Thymus (tissue), 11 donors: ENCODE results near the gene SCP2. TPM values are rescaled to one million over a fixed set of nuclear protein-coding genes. Genes with fewer than 3 reads are reported as not detected.

ENCODE experiments used
- DNase-seq, 9 donors: peaks; one replicate each; pipeline ENCODE4 v3.0.0-alpha.2; 2013; ENCODE audit warnings: low spot score in 9 of 9, low read depth in 6 of 9, missing footprints in 1 of 9
- H3K27ac ChIP-seq, 2 donors: one replicate each; pipeline ENCODE4 v1.5.1; 2013; ENCODE audit warnings: control low read depth in 1 of 2, low read depth in 1 of 2, low read length in 1 of 2, mild to moderate bottlenecking in 1 of 2, moderate library complexity in 1 of 2
- H3K27me3 ChIP-seq, 2 donors: one replicate each; pipeline ENCODE4 v1.5.1; 2013; ENCODE audit warnings: low read length in 1 of 2; ENCODE audit not compliant: control insufficient read depth in 2 of 2, insufficient read depth in 1 of 2
- H3K36me3 ChIP-seq, 2 donors: one replicate each; pipeline ENCODE4 v1.5.1; 2013; ENCODE audit warnings: low read length in 1 of 2, mild to moderate bottlenecking in 1 of 2, moderate library complexity in 1 of 2; ENCODE audit not compliant: control insufficient read depth in 2 of 2, insufficient read depth in 2 of 2
- H3K4me1 ChIP-seq, 2 donors: one replicate each; pipeline ENCODE4 v1.5.1; 2013; ENCODE audit warnings: low read length in 2 of 2; ENCODE audit not compliant: control insufficient read depth in 2 of 2, insufficient read depth in 2 of 2
- H3K4me3 ChIP-seq, 2 donors: one replicate each; pipeline ENCODE4 v1.5.1; 2013; ENCODE audit warnings: low read length in 2 of 2, control low read depth in 1 of 2, mild to moderate bottlenecking in 1 of 2
- H3K9me3 ChIP-seq, 2 donors: one replicate each; pipeline ENCODE4 v1.5.1; 2013; ENCODE audit warnings: low read length in 1 of 2, mild to moderate bottlenecking in 1 of 2; ENCODE audit not compliant: control insufficient read depth in 2 of 2, insufficient read depth in 1 of 2
- WGBS: extraction: QIAGEN DNeasy Blood & Tissue Kit; methylation state at CpG from one replicate; pipeline ENCODE4 v1.1.7; 2013; 5-methylcytosine and 5-hydroxymethylcytosine counted together
- polyA plus RNA-seq: library from polyadenylated mRNA; stranded (reverse); fragments of 200-250 nt; gene quantifications from one replicate; pipeline ENCODE4 v1.2.3, GENCODE V29; 2013
- total RNA-seq: library from RNA; stranded (reverse); fragments of 120-200 nt; gene quantifications from one replicate; pipeline ENCODE4 v1.2.4, GENCODE V29; 2013
- donor health status: healthy.

Gene SCP2
- total and polyA plus RNA-seq, 2 donors = 141 to 179 TPM

- Histone ChIP-seq H3K9me3 (no peaks in the 10 kb centered on the region), H3K27me3 (peaks cover 0 to under 1% of the 10 kb centered on the region in 2 donors), H3K36me3 (no peaks in the 10 kb centered on the region), H3K4me1 (no peaks in the 10 kb centered on the region), H3K4me3 (no peak overlapping the region), H3K27ac (no peak overlapping the region)
- WGBS = 96% methylated on average over 31 of the region's 31 CpGs
- DNase-seq = no peak
Observed at GRCh38 chr1:53069663-53070327, 142.7 kb downstream of the SCP2 start.

DNA sequence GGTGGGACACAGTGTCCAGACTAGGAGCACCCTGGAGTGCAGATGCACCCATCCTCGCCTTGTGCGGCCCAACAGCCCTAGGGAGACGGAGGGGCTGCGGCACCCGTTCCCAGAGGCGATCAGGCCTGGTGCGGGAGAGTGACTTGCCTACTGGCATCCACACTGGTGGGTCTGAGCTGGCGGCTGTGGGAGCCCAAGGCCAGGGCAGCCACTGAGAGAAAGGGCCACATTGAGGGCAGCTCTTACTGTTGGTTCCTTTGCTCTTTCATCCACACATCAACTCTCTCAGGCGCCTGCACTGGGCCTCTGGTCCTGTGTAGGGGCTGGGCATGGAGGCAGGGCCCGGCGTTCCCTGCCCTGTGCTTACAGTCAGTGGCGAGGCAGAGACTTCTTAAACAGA is 143.5 kb downstream of the SCP2 start:
- no peak overlapping the region for H3K27ac ChIP-seq
- H3K4me3 ChIP-seq = no peak overlapping the region
- no peak for DNase-seq
- 98% methylated on average over 12 of the region's 12 CpGs for WGBS
- H3K4me1 ChIP-seq = no peaks in the 10 kb centered on the region
- H3K27me3 ChIP-seq = no peaks in the 10 kb centered on the region
- H3K9me3 ChIP-seq = no peaks in the 10 kb centered on the region
- no peaks in the 10 kb centered on the region for H3K36me3 ChIP-seq

DNA sequence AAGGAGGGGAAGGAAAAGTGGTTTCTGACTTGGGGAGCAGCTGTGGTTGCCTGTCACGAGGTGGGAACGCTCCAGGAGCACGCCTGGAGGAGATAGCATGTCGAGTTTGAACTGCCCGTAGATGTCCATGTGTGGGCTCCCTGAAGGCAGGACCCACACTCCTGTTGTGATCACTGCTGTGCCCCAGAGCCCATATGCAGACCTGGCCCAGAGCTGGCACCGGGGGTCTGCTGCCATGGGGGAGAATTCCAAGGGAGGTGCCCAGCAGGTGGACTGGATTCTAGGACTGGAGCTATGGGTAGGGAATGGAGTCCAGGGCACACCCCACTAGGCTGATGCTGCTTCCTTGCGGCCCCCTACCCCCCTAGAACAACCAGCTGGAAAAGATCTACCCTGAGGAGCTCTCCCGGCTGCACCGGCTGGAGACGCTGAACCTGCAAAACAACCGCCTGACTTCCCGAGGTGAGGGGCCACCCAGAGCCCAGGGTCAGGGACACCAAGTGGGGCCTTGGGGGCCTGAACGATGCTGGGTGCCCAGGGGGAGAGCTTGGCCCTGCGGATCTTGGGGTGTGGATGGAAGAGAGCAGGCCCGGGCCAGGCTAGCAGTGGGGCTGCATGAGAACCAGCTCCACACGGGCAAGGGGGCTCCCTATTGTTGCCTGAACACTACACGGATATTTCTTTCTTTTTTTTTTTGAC is 144.2 kb downstream of the SCP2 start:
- H3K9me3 ChIP-seq = no peaks in the 10 kb centered on the region
- no peak for DNase-seq
- WGBS = 94% methylated on average over 17 of the region's 17 CpGs
- no peaks in the 10 kb centered on the region for H3K4me1 ChIP-seq
- H3K27ac ChIP-seq = no peak overlapping the region
- H3K4me3 ChIP-seq = no peak overlapping the region
- no peaks in the 10 kb centered on the region for H3K36me3 ChIP-seq
- no peaks in the 10 kb centered on the region for H3K27me3 ChIP-seq

DNA sequence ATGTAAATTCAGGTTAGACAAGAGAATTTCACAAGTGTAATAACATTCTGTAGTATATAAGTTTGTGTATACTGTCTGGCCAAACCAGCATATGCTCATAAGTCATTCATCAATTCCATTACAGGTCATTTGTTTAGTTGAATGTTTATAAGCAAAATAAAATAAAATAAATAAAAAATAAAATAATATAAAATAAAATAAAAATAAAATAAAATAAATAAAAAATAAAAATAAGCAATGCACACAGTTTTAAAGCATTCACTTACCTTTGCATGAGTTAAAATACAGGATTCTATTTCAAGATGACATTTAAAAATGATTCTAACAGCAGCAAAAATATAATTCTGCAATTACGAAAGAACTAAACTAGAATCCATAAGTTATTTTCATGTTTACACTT is 144.8 kb downstream of the SCP2 start:
- DNase-seq = no peak
- Histone ChIP-seq H3K4me3 (no peak overlapping the region), H3K9me3 (no peaks in the 10 kb centered on the region), H3K27ac (no peak overlapping the region), H3K36me3 (no peaks in the 10 kb centered on the region), H3K4me1 (no peaks in the 10 kb centered on the region), H3K27me3 (no peaks in the 10 kb centered on the region)
- 99% methylated on average over 1 of the region's 1 CpG for WGBS

DNA sequence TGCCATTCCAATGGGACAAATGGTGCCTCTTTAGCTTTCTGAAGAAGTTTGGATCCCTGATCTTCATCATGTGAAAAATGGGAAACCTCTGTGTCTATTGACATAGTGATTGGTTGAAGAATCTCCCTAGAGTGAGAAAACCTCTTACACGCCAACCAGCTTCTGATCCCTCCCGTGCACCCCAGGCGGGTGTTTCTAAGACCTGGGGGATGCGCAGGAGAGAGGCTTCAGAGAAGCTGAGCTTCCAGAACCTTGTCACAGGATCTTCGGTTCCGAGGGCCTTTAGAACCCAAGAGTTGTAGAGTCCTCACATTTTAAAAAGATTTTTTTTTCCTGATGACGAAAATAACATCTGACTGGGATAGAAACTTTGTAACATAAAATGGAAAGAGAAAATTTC is 146.2 kb downstream of the SCP2 start:
- Histone ChIP-seq H3K36me3 (no peaks in the 10 kb centered on the region), H3K27ac (no peak overlapping the region), H3K4me1 (no peaks in the 10 kb centered on the region), H3K9me3 (no peaks in the 10 kb centered on the region), H3K4me3 (no peak overlapping the region), H3K27me3 (no peaks in the 10 kb centered on the region)
- WGBS = 96% methylated on average over 7 of the region's 7 CpGs
- DNase-seq = no peak

DNA sequence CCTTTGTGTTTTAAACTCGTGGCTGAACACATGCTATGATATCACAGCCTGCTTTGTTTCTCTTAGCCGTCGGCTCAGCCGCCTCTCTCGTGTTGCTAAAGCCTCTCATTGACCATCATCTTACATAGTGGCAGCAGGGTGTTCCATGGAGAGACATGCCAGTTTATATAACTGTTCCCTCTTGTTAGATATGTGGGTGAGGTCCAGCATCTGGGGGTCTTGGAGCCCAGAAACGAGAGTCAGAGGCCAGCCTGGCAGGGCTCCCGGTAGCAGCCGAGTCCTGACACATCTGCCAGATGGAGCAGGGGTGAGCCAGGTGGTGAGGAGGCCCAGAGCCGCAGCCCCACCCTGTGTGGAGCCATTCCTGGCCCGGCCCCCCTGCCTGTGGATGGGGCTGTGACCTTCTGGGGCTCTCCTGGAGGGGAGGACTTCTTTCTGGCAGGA is 146.8 kb downstream of the SCP2 start:
- WGBS = 95% methylated on average over 10 of the region's 10 CpGs
- no peaks in the 10 kb centered on the region for H3K36me3 ChIP-seq
- H3K4me3 ChIP-seq = no peak overlapping the region
- no peaks in the 10 kb centered on the region for H3K4me1 ChIP-seq
- H3K27ac ChIP-seq = no peak overlapping the region
- DNase-seq = no peak
- H3K9me3 ChIP-seq = no peaks in the 10 kb centered on the region
- no peaks in the 10 kb centered on the region for H3K27me3 ChIP-seq

- 96% methylated on average over 8 of the region's 8 CpGs for WGBS
- H3K27ac ChIP-seq = no peak overlapping the region
- H3K27me3 ChIP-seq = no peaks in the 10 kb centered on the region
- H3K4me1 ChIP-seq = no peaks in the 10 kb centered on the region
- H3K9me3 ChIP-seq = no peaks in the 10 kb centered on the region
- DNase-seq = no peak
- H3K4me3 ChIP-seq = no peak overlapping the region
- H3K36me3 ChIP-seq = no peaks in the 10 kb centered on the region
Observed at GRCh38 chr1:53074313-53075154, 147.5 kb downstream of the SCP2 start.

GRCh38 chr1:53075206-53075605 is 148.1 kb downstream of the SCP2 start:
- H3K36me3 ChIP-seq = no peaks in the 10 kb centered on the region
- no peaks in the 10 kb centered on the region for H3K4me1 ChIP-seq
- 98% methylated on average over 4 of the region's 4 CpGs for WGBS
- no peak for DNase-seq
- no peaks in the 10 kb centered on the region for H3K9me3 ChIP-seq
- no peak overlapping the region for H3K4me3 ChIP-seq
- no peaks in the 10 kb centered on the region for H3K27me3 ChIP-seq
- H3K27ac ChIP-seq = no peak overlapping the region

DNA sequence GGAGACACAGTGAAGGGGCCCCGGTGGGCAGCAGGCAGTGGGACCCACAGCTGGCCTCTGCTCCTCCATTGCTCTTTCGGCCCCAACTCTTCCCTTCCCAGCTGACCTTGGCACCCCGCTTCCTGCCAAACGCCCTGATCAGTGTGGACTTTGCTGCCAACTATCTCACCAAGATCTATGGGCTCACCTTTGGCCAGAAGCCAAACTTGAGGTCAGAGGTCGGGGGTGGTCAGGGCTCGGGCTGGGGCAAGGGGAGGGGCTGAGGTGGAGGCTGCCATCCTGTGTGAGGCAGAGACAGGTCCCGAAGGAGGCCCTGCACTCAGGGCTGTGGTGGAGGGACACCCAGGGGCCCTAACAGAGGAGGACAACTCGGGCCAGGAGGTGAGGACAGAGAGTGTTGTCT is 148.7 kb downstream of the SCP2 start:
- Histone ChIP-seq H3K36me3 (no peaks in the 10 kb centered on the region), H3K27ac (no peak overlapping the region), H3K4me3 (no peak overlapping the region), H3K4me1 (no peaks in the 10 kb centered on the region), H3K27me3 (no peaks in the 10 kb centered on the region), H3K9me3 (no peaks in the 10 kb centered on the region)
- no peak for DNase-seq
- 92% methylated on average over 8 of the region's 8 CpGs for WGBS
